ENCODE data around the gene PRUNE1. TPM values are rescaled to one million over a fixed set of nuclear protein-coding genes. Genes with fewer than 3 reads are reported as not detected.
A peak's percentile ranks its signal among the peaks of the same experiment; 100 is the strongest.

Gene PRUNE1
- total RNA-seq, 1 donor from 2014 or later: 22.5 TPM

DNA sequence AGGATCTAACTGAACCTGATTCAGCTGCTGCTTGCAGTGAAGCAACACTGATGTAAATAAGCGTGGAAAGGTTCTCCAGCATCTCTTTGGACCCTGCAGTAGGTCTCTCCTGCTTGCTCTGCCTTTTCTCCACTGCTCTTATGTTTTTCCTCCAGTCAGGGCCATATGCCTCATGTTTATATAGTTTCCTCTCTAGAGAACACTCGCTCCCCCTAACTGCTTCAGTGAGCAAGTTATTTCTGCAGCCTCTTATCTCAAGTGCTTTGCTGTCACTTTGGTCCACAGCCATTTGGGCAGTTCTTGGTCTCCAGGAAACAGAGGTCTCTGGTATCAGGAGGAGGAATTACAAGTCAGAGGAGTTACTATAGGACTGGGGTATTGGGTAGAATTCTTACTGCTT, 5.3 kb downstream of the PRUNE1 start:
- no peaks in the 10 kb centered on the region for H3K9me3 Mint-ChIP-seq
- no peak for DNase-seq (ENCODE audit: low read depth, low spot score)
- TF ChIP-seq, protein P1, sequence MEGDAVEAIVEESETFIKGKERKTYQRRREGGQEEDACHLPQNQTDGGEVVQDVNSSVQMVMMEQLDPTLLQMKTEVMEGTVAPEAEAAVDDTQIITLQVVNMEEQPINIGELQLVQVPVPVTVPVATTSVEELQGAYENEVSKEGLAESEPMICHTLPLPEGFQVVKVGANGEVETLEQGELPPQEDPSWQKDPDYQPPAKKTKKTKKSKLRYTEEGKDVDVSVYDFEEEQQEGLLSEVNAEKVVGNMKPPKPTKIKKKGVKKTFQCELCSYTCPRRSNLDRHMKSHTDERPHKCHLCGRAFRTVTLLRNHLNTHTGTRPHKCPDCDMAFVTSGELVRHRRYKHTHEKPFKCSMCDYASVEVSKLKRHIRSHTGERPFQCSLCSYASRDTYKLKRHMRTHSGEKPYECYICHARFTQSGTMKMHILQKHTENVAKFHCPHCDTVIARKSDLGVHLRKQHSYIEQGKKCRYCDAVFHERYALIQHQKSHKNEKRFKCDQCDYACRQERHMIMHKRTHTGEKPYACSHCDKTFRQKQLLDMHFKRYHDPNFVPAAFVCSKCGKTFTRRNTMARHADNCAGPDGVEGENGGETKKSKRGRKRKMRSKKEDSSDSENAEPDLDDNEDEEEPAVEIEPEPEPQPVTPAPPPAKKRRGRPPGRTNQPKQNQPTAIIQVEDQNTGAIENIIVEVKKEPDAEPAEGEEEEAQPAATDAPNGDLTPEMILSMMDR (conservative IDR thresholded peaks at IDR 0.05): no peak
- H3K4me3 Mint-ChIP-seq: peak overlapping the region; percentile 13
- no peaks in the 10 kb centered on the region for H3K36me3 Mint-ChIP-seq (ENCODE audit: low read depth)
- peaks cover 33% of the 10 kb centered on the region for H3K4me1 Mint-ChIP-seq
- no peaks in the 10 kb centered on the region for H3K27me3 Mint-ChIP-seq (ENCODE audit: low read depth)
- peak overlapping the region; percentile 11 for H3K27ac Mint-ChIP-seq (ENCODE audit: unreplicated experiment)

- no peak overlapping the region for H3K4me3 Mint-ChIP-seq
- TF ChIP-seq, protein P1 (conservative IDR thresholded peaks at IDR 0.05): peak; percentile 76
- no peak overlapping the region for H3K27ac Mint-ChIP-seq (ENCODE audit: unreplicated experiment)
- no peaks in the 10 kb centered on the region for H3K36me3 Mint-ChIP-seq (ENCODE audit: low read depth)
- peak; percentile 78 for DNase-seq (ENCODE audit: low read depth, low spot score)
- H3K27me3 Mint-ChIP-seq (ENCODE audit: low read depth): no peaks in the 10 kb centered on the region
- peaks cover 3% of the 10 kb centered on the region for H3K4me1 Mint-ChIP-seq
- H3K9me3 Mint-ChIP-seq: no peaks in the 10 kb centered on the region
Observed at GRCh38 chr1:151024540-151025146, 16.4 kb downstream of the PRUNE1 start.

DNA sequence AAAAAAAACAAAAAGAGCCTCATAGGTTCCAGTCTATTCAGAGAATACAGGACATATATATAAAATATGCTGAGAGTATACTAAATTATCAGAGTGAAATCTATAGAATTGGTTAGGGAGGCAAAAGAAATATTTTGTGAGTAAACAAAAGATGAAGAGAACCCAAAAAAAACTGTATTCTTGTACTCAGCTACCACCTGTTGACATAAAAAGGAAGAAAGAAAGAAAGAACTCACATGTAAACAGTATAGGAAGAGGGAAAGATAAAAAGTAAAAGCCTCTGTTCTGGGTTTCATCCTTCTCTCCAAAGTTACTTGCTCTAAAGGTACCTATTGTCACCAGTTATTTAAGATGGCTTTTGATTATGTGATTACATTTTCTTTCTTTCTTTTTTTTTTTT, 18.2 kb downstream of the PRUNE1 start:
- Mint-ChIP-seq H3K4me1 (peaks cover 3% of the 10 kb centered on the region), H3K4me3 (no peak overlapping the region), H3K9me3 (no peaks in the 10 kb centered on the region), H3K36me3 (ENCODE audit: low read depth) (no peaks in the 10 kb centered on the region), H3K27me3 (ENCODE audit: low read depth) (no peaks in the 10 kb centered on the region), H3K27ac (ENCODE audit: unreplicated experiment) (no peak overlapping the region)
- TF ChIP-seq, protein P1 (conservative IDR thresholded peaks at IDR 0.05): no peak
- DNase-seq (ENCODE audit: low read depth, low spot score): no peak

- H3K9me3 Mint-ChIP-seq: no peaks in the 10 kb centered on the region
- TF ChIP-seq, protein P1 (conservative IDR thresholded peaks at IDR 0.05): no peak
- no peak for DNase-seq (ENCODE audit: low read depth, low spot score)
- H3K4me3 Mint-ChIP-seq: no peak overlapping the region
- H3K4me1 Mint-ChIP-seq: no peaks in the 10 kb centered on the region
- peaks cover 2% of the 10 kb centered on the region for H3K36me3 Mint-ChIP-seq (ENCODE audit: low read depth)
- no peaks in the 10 kb centered on the region for H3K27me3 Mint-ChIP-seq (ENCODE audit: low read depth)
- no peak overlapping the region for H3K27ac Mint-ChIP-seq (ENCODE audit: unreplicated experiment)
Observed at GRCh38 chr1:151032164-151032563, 23.9 kb downstream of the PRUNE1 start.

DNA sequence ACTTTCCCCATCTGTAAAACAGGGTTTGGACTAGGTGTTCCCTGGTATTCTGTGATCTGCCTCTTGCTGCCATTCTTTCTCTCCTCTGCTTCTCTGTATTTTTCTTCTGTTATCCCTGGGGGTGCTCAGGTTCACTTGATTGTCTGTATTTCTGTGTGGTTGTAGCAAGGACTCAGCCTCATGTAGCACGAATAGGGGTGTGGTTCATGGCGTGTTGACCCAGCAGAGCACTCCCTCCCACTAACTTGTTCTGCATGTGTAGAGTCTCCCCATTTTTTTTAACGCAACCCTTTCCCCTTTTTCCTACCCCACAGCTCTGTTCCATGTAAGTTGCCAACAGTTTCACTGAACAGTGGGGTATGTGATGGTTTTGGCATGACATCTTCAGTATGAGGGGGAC, 26.9 kb downstream of the PRUNE1 start:
- no peak overlapping the region for H3K27ac Mint-ChIP-seq (ENCODE audit: unreplicated experiment)
- no peak for DNase-seq (ENCODE audit: low read depth, low spot score)
- TF ChIP-seq, protein P1 (conservative IDR thresholded peaks at IDR 0.05): no peak
- H3K27me3 Mint-ChIP-seq (ENCODE audit: low read depth): no peaks in the 10 kb centered on the region
- H3K4me3 Mint-ChIP-seq: no peak overlapping the region
- H3K36me3 Mint-ChIP-seq (ENCODE audit: low read depth): peaks cover 2% of the 10 kb centered on the region
- H3K4me1 Mint-ChIP-seq: no peaks in the 10 kb centered on the region
- H3K9me3 Mint-ChIP-seq: no peaks in the 10 kb centered on the region
